Measurements from ENCODE around the gene ZNF341. TPM values are rescaled to one million over a fixed set of nuclear protein-coding genes. Genes with fewer than 3 reads are reported as not detected.
A peak's percentile ranks its signal among the peaks of the same experiment; 100 is the strongest.
"Not testable (repeated sequence)": the region's sequence is repeated elsewhere in the genome, so short reads cannot be mapped to it uniquely, and the experiment has no call there.

The ZNF341 gene
- total and polyA plus RNA-seq, 3 experiments from 2014 or later = 2.6 to 5.0 (median 4.5) TPM

GRCh38 chr20:33696448-33696847, 35.3 kb upstream of the ZNF341 start:
- Mint-ChIP-seq H3K27me3 (peaks cover 0 to 1% of the 10 kb centered on the region in 2 donors), H3K4me3 (no peak overlapping the region), H3K36me3 (no peaks in the 10 kb centered on the region), H3K9me3 (peaks cover 0 to 2% (median 0%) of the 10 kb centered on the region in 5 donors), H3K4me1 (no peaks in the 10 kb centered on the region), H3K27ac (no peak overlapping the region)
- CTCF ChIA-PET = interaction anchor here (1.4 kb wide), 1 partner anchor 17 kb away, joined by 3 read pairs; no protein-coding TSS in a partner anchor
- no peak for DNase-seq
- H3K4me1 ChIP-seq (ENCODE audit: insufficient read depth, low read length) = no peaks in the 10 kb centered on the region
- H3K36me3 ChIP-seq (ENCODE audit: insufficient read depth, low read length) = no peaks in the 10 kb centered on the region
- POLR2A ChIA-PET = no interaction called here
- no peak overlapping the region for H3K27ac ChIP-seq (ENCODE audit: low read depth, low read length)
- H3K4me3 ChIP-seq (ENCODE audit: low read length) = no peak overlapping the region
- H3K9me3 ChIP-seq (ENCODE audit: low read length) = no peaks in the 10 kb centered on the region
- no peaks in the 10 kb centered on the region for H3K27me3 ChIP-seq (ENCODE audit: insufficient read depth, low read length, poor library complexity, severe bottlenecking)

GRCh38 chr20:33697129-33697528, 34.7 kb upstream of the ZNF341 start:
- Mint-ChIP-seq H3K36me3 (no peaks in the 10 kb centered on the region), H3K27me3 (peaks cover 0 to 1% of the 10 kb centered on the region in 2 donors), H3K4me1 (no peaks in the 10 kb centered on the region), H3K27ac (peak overlapping the region in 1 of 8 donors; percentile 52), H3K4me3 (no peak overlapping the region), H3K9me3 (peaks cover 0 to 2% (median 0%) of the 10 kb centered on the region in 5 donors)
- no peak overlapping the region for H3K4me3 ChIP-seq (ENCODE audit: low read length)
- no peaks in the 10 kb centered on the region for H3K4me1 ChIP-seq (ENCODE audit: insufficient read depth, low read length)
- H3K36me3 ChIP-seq (ENCODE audit: insufficient read depth, low read length) = no peaks in the 10 kb centered on the region
- DNase-seq = no peak
- H3K27me3 ChIP-seq (ENCODE audit: insufficient read depth, low read length, poor library complexity, severe bottlenecking) = no peaks in the 10 kb centered on the region
- H3K27ac ChIP-seq (ENCODE audit: low read depth, low read length) = no peak overlapping the region
- POLR2A ChIA-PET = no interaction called here
- H3K9me3 ChIP-seq (ENCODE audit: low read length) = no peaks in the 10 kb centered on the region
- CTCF ChIA-PET = interaction anchor here (1.4 kb wide), 1 partner anchor 17 kb away, joined by 3 read pairs; no protein-coding TSS in a partner anchor

- H3K36me3 Mint-ChIP-seq; DNase-seq; H3K36me3 ChIP-seq (ENCODE audit: insufficient read depth, low read length); POLR2A ChIA-PET; H3K27ac Mint-ChIP-seq; H3K27ac ChIP-seq (ENCODE audit: low read depth, low read length); H3K27me3 ChIP-seq (ENCODE audit: insufficient read depth, low read length, poor library complexity, severe bottlenecking); H3K4me1 Mint-ChIP-seq; H3K9me3 Mint-ChIP-seq; H3K9me3 ChIP-seq (ENCODE audit: low read length); CTCF ChIA-PET; H3K4me1 ChIP-seq (ENCODE audit: insufficient read depth, low read length); H3K27me3 Mint-ChIP-seq; H3K4me3 Mint-ChIP-seq; H3K4me3 ChIP-seq (ENCODE audit: low read length): not testable (repeated sequence)
Observed at GRCh38 chr20:33698966-33699365, 32.8 kb upstream of the ZNF341 start.

- H3K4me1 ChIP-seq (ENCODE audit: insufficient read depth, low read length); H3K36me3 Mint-ChIP-seq; H3K4me3 ChIP-seq (ENCODE audit: low read length); H3K27me3 ChIP-seq (ENCODE audit: insufficient read depth, low read length, poor library complexity, severe bottlenecking); H3K36me3 ChIP-seq (ENCODE audit: insufficient read depth, low read length); POLR2A ChIA-PET; H3K9me3 Mint-ChIP-seq; H3K4me3 Mint-ChIP-seq; H3K27ac ChIP-seq (ENCODE audit: low read depth, low read length); H3K4me1 Mint-ChIP-seq; CTCF ChIA-PET; H3K27ac Mint-ChIP-seq; DNase-seq; H3K27me3 Mint-ChIP-seq; H3K9me3 ChIP-seq (ENCODE audit: low read length): not testable (repeated sequence)
Observed at GRCh38 chr20:33700696-33701441, 30.9 kb upstream of the ZNF341 start.

GRCh38 chr20:33701629-33702450, 30.0 kb upstream of the ZNF341 start:
- Histone ChIP-seq H3K27ac (ENCODE audit: low read depth, low read length) (no peak overlapping the region), H3K36me3 (ENCODE audit: insufficient read depth, low read length) (no peaks in the 10 kb centered on the region), H3K4me1 (ENCODE audit: insufficient read depth, low read length) (no peaks in the 10 kb centered on the region), H3K9me3 (ENCODE audit: low read length) (no peaks in the 10 kb centered on the region), H3K27me3 (ENCODE audit: insufficient read depth, low read length, poor library complexity, severe bottlenecking) (no peaks in the 10 kb centered on the region), H3K4me3 (ENCODE audit: low read length) (no peak overlapping the region)
- Mint-ChIP-seq H3K27me3 (peaks cover 0 to 1% of the 10 kb centered on the region in 2 donors), H3K4me1 (no peaks in the 10 kb centered on the region), H3K4me3 (peak overlapping the region in 1 of 7 donors; percentile 48), H3K27ac (no peak overlapping the region), H3K9me3 (peaks cover 0 to 2% (median 0%) of the 10 kb centered on the region in 5 donors), H3K36me3 (peaks cover 0 to 14% (median 0%) of the 10 kb centered on the region in 3 donors)
- ChIA-PET POLR2A (interaction anchor here (0.7 kb wide), 1 partner anchor 140 kb away, joined by 4 read pairs; no protein-coding TSS in a partner anchor), CTCF (no interaction called here)
- no peak for DNase-seq

GRCh38 chr20:33702861-33703260, 28.9 kb upstream of the ZNF341 start:
- no peaks in the 10 kb centered on the region for H3K9me3 ChIP-seq (ENCODE audit: low read length)
- H3K4me3 ChIP-seq (ENCODE audit: low read length) = no peak overlapping the region
- H3K27ac Mint-ChIP-seq = no peak overlapping the region
- H3K4me1 ChIP-seq (ENCODE audit: insufficient read depth, low read length) = no peaks in the 10 kb centered on the region
- H3K36me3 ChIP-seq (ENCODE audit: insufficient read depth, low read length) = no peaks in the 10 kb centered on the region
- H3K27me3 Mint-ChIP-seq = peaks cover 0 to 1% of the 10 kb centered on the region in 2 donors
- H3K36me3 Mint-ChIP-seq = peaks cover 0 to 24% (median 0%) of the 10 kb centered on the region in 3 donors
- H3K9me3 Mint-ChIP-seq = peaks cover 0 to 2% (median 0%) of the 10 kb centered on the region in 5 donors
- ChIA-PET POLR2A (interaction anchor here (0.7 kb wide), 1 partner anchor 141 kb away, joined by 4 read pairs; no protein-coding TSS in a partner anchor), CTCF (no interaction called here)
- DNase-seq = no peak
- no peak overlapping the region for H3K27ac ChIP-seq (ENCODE audit: low read depth, low read length)
- no peaks in the 10 kb centered on the region for H3K4me1 Mint-ChIP-seq
- no peak overlapping the region for H3K4me3 Mint-ChIP-seq
- no peaks in the 10 kb centered on the region for H3K27me3 ChIP-seq (ENCODE audit: insufficient read depth, low read length, poor library complexity, severe bottlenecking)

GRCh38 chr20:33703498-33704137, 28.2 kb upstream of the ZNF341 start:
- Histone ChIP-seq H3K27me3 (ENCODE audit: insufficient read depth, low read length, poor library complexity, severe bottlenecking) (no peaks in the 10 kb centered on the region), H3K27ac (ENCODE audit: low read depth, low read length) (no peak overlapping the region), H3K4me3 (ENCODE audit: low read length) (no peak overlapping the region), H3K4me1 (ENCODE audit: insufficient read depth, low read length) (no peaks in the 10 kb centered on the region), H3K36me3 (ENCODE audit: insufficient read depth, low read length) (no peaks in the 10 kb centered on the region), H3K9me3 (ENCODE audit: low read length) (no peaks in the 10 kb centered on the region)
- Mint-ChIP-seq H3K4me1 (no peaks in the 10 kb centered on the region), H3K9me3 (no peaks in the 10 kb centered on the region), H3K36me3 (peaks cover 0 to 26% (median 0%) of the 10 kb centered on the region in 3 donors), H3K27ac (no peak overlapping the region), H3K4me3 (no peak overlapping the region), H3K27me3 (peaks cover 0 to 1% of the 10 kb centered on the region in 2 donors)
- ChIA-PET CTCF (no interaction called here), POLR2A (no interaction called here)
- no peak for DNase-seq

Measured in CD8-positive, alpha-beta memory T cell (primary cell).